ENCODE data around the gene REEP1.
"Not testable (repeated sequence)": the region's sequence is repeated elsewhere in the genome, so short reads cannot be mapped to it uniquely, and the experiment has no call there.

The REEP1 gene

DNA sequence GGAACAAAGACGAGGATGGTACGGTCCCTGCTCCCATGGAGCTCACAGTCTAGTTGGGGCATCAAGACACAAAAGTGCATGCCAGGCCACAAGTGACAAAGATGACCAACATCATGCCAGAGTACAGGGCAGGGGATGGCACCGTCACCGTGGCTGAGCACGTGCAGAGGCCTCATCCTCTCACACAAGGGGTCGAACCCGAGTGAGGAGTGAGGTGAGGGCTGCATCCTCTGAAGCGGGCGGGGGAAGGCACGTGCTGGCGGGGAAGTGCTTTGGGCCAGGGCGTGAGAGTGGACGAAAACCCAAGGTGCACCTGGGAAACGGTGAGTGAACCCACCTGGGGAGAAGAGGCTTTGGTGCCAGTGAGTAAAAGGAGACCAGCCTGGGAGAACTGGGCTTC, 97.2 kb downstream of the REEP1 start:
- DNase-seq, result no peak

- no peak for DNase-seq
Observed at GRCh38 chr2:86239745-86240144, 97.7 kb downstream of the REEP1 start.

DNA sequence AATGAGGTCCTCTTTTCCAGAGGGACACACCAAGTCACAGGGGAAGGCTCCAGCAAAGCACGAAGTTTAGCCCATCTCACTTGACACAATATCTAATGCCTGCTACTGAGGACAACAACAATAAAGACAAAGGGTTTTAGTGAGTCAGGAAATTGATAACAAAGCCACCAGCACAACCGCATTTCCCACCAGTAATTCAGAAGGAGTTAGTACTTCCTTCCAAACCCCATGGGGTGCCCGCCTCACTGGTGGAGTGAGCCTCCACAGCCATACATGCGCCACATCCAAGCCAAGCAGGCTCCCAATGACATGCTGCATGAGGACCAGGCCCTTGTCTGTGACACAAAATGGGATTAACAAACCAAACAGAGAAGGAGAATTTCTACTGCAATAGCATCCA, 98.1 kb downstream of the REEP1 start:
- DNase-seq, result no peak

- no peak for DNase-seq
Observed at GRCh38 chr2:86238354-86238753, 99.1 kb downstream of the REEP1 start.

DNA sequence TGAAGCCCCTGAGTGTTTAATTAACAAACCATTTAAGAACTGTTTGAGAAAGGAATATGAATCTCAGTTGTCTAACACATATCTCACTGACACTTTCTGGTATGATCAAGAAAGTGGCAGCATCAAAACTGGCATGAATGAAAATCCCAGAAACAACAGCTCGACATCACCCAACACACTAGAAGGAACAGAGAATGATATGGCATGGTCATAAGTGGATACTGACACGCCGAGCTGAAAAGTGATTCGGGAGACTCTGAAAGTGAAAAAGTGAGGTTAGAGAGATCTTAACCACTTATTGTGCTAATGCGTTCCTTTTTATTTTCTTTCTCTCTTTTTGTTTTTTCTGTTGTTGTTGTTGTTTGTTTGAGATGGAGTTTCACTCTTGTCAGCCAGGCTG, 100.3 kb downstream of the REEP1 start:
- no peak for DNase-seq

DNA sequence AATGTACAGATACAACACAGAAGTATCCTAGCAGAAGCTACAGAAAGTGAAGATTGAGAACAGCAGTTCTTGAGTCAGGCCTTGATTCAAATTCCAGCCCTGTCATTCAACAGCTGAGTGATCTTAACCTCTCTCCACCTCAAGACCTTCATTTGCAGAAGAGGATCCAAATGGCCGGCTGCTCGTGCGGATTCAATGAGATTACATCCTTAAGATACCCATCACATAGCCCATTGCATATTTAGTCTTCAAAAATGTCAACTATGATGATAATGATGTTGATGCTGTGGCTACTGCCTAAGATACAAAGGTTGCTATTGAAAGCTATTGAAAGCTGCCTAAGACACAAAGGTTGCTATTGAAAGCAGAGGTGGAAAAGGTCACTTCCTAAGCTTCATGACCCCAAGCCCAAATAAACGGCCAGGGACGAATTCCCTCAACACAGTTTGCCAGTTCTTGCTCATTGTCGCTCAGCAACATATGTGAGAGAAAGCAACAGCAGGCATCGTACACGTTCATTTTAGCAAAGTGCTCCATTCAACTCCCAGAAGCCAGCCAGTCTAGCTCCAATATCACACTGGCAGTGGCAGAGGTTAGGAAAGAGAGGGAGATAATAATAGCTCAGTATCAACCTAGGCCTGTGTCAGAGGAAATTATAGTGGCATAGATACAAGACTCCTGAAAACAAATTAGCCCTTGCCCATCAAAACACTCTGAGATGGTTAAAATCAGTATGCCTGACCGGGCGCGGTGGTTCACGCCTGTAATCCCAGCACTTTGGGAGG, 102.0 kb downstream of the REEP1 start:
- DNase-seq, result no peak

- DNase-seq, result no peak
Observed at GRCh38 chr2:86234563-86235131, 102.8 kb downstream of the REEP1 start.

DNA sequence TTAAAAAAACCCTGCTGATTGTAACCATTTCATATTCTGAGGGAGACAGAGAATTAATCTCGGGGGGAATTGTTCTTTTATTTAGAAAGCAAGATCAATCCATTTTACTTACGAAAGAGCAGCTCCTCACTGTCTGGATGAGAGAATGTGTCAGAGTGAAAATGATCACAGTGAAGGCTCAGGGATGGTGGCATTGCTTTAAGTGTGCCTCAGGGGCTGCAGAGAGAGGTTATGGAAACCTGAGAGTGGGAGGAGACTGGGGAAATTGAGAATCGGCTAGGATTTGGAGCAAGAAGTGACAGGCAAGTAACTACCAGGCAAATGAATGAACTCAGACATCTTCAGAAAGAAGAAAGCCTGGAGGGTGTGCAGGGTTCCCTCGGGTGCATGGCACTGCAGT, 104.0 kb downstream of the REEP1 start:
- no peak for DNase-seq

DNA sequence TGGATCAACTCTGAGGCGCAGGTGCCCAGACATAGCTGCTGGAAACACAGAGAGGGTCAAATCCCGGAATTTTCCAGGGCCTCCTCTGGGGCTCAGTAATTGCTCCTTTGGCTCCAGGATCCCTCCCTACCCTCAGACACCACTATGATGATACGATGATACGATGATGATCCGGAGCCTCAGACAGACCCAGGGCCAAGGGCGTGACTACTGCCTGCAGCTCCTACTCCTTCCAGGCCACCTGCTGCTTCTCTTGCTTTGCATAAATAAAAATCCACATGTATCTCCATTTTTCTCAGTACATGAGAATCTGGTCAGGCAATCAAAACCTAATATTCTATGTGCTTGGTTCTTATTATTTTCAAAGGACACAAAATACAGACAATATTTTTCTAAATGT, 104.5 kb downstream of the REEP1 start:
- no peak for DNase-seq

GRCh38 chr2:86232373-86232784, 105.0 kb downstream of the REEP1 start:
- no peak for DNase-seq

- DNase-seq, result no peak
Observed at GRCh38 chr2:86231680-86232372, 105.6 kb downstream of the REEP1 start.

DNA sequence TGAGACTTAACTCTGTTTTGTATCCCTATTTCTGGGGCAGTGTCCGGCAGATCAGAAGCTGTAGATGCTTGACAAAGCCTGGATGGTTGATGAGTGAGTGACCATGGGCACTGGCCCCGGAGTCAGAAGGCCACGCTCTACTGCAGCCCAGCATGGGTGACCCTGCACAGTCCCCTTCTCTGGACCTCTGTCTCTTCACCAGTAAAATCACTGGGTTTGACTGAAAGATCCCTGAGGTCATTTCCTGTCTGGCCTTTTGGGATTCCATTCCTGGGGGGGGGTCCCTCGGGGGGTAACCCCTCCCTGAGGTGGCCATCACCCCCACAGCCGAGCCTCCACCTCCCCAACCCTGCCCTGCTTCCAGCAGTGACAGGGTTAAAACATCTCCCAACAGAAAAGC, 106.5 kb downstream of the REEP1 start:
- no peak for DNase-seq

DNA sequence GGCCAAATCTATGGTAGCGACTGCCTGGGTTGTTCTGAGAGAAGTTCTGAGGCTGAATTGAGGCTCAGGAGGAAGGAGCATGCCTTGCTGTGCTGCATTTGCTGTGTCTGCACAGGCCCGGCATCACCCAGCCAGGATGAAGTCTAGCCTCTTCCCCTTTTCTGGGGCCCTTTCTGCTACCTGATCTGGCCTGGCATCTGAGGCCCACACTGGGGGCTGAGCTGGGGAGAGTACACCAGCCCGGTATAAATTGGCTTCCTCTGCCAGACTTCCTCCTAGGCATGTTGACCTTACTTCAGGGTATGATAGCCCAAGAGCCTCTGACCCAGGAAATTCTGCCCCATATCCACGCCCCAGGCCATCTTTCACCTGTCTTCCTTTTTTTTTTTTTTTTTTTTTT, 108.2 kb downstream of the REEP1 start:
- no peak for DNase-seq

DNA sequence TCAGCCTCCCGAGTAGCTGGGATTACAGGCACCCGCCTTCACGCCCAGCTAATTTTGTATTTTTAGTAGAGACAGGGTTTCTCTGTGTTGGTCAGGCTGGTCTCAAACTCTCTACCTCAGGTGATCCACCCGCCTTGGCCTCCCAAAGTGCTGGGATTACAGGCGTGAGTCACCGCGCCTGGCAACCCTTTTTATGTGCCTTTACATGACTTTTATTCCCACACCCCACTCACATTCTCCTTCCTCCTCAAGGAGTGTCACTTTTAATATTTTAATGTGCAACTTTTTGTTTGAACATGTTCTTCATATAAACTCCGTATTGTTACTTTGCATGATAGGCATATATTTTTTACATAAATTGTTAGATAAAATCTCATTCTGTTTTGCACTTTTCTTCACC, 108.9 kb downstream of the REEP1 start:
- DNase-seq, result not testable (repeated sequence)

DNA sequence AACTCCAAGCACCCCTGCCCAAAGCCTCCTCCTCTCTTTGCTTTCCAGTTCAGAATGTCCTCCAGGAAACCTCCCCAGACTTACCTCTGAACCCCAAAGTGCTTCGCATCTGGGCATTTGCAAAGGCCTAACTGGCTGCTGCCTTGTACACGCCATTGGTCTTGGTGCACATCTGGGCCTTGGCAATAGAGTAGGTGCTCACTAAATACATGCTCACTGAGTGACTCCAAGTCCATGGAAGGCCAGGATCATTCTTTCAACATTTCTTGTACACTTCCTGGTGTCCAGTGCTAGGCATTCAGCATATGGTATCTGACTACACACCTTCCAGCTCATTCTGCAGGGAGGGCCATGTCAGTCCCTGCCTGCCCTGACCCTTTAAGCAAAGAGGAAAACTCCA, 109.7 kb downstream of the REEP1 start:
- no peak for DNase-seq

DNA sequence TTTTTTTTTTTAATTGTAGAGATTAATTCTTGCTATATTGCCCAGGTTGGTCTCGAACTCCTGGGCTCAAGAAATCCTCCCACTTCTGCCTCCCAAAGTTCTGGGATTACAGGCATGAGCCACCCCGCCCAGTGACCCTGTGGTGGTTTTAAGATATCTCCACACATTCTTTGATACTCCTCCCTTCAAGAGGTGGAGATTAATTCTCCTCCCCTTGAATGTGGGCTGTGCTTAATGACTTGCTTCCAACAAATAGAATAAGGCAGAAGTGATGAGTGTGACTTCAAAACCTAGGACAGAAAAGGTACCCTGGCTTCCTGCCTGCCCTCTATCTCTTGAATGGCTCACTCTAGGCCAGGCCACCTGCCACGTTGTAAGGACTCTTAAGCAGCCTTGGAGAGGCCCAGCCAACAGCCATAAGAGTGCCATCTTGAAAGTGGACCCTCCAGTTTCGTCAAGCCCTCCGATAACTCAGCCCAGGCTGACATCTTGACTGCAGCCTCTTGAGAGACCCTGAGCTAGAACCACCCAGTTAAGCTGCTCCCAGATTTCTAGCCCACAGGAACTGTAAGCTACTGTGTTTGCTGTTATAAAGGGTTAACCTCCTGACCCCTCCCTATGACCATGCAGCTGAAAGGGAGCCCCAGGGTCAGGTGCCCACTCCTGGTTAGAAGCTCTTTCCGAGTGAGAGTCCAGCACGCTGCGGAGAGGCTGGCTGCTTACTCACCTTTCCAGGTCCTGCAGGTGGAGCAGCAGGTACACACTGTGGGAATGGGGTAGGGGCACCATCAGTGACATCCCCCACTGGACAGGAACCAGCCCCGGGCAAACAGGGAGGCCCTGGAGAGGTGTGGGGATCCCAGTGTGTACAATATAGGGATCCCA, 110.5 kb downstream of the REEP1 start:
- DNase-seq, result no peak

DNA sequence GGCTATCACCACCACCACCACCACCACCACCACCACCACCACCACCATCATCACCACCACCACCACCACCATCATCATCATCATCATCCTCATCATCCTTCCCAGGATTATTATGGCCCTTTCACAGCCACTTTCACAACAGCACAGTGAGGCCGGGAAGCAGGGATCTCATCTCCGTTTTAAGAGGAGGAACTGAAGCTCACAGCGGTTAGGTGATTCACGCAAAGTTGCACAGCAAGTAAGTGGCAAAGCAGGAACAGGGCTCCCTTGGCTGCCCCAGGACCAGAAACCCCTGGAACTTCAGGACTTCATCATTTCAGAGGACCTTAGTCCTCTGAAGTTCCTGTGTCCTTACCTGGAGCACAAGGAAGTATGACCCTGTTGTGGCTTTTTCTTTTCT, 111.4 kb downstream of the REEP1 start:
- no peak for DNase-seq

DNA sequence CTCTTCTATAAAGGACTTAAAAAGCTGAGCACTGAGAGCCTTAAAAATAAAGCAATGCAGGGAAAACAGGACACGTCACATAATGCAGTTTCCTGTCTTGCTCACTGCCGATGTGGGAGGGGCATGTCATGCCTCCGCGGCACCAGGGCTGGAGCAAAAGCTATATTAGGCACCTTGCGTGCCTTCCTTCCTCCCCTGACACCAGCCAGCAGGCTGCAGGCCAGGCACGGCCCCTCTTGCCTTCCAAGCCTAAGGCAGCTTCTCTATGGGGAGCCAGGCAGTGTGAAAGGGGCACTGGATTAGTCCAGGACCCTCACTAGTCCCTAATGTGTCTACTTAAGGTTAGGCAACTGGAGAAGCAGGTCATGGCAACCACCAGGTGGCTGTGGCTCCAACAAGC, 111.8 kb downstream of the REEP1 start:
- no peak for DNase-seq

GRCh38 chr2:86224645-86225355, 112.6 kb downstream of the REEP1 start:
- DNase-seq, result no peak

DNA sequence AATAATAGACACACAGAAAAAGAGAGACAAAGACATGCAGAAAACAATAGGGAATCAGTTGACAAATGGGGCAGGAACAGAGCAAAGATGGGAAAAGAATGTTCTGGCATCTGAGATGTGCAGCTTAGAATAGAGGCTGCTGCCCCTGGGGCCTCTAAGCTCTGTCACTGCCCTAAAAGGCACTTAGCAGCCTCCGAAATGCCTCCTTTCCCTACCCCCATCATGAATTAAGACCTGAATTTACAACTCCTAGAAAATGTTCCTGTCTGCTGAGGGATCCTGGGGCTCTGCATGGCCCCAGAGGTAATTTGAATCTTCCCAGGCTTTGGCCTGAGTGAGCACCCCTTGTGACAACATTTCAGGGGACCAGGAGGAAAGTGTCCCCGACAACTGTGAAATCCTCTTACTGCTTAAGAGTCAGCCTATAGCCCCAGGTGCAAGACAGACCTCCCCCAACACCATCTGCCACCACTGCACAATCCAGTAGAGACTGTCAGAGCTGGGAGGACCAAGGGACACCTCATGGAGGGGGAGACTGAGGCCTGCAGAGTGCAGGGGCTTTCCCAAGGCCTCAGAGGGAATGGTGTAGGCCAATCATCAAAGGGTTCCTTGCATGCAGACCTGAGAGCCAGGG, 113.4 kb downstream of the REEP1 start:
- DNase-seq, result no peak

DNA sequence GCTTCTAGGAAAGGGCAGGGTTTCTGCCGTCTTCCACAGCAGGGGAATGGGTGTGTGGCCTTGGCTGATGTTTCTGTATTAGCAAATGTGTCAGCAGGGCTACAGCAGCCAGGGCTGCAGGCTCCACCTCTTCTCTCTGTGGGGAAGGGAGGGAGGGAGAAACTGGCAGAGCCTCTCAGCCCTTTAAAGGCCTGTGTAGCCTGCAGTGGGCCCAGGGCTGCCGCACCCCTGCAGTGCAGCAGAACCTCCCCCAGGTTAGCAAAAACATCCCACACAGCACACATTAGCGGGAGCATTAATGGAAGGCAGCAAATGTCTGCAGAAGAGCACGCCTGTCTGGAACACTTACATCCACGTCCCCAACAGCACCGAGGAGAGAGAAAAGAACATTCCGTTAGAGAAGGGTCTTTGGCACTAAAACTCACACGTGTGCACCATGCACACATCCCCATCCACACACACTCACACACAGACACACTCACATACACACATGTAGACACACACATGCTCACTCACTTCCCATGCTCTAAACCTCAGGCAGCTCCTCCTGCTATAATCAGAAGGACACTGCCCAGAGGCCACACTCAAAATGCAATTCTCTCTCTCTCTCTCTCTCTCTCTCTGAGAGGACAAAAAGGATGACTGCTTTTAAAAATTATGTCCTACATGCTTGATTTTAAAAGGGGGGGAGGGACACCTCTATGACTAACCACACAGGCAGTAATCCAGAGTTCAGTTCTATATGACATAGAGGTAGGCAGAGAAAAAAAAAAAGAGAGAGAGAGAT, 114.1 kb downstream of the REEP1 start:
- no peak for DNase-seq
